BE2C (cell line): ENCODE measurements around the gene POTEG. TPM values are rescaled to one million over a fixed set of nuclear protein-coding genes. Genes with fewer than 3 reads are reported as not detected.
"Not testable (repeated sequence)": the region's sequence is repeated elsewhere in the genome, so short reads cannot be mapped to it uniquely, and the experiment has no call there.

ENCODE experiments used
- DNase-seq: peaks from one replicate; pipeline ENCODE4 v3.0.0-alpha.2; 2020
- H3K27me3 ChIP-seq: fragments of 250-450 bp; sonication (Bioruptor Pico); 2 replicates; pipeline ENCODE4 v1.5.1; 2020; ENCODE audit warnings: mild to moderate bottlenecking
- H3K36me3 ChIP-seq: fragments of 250-450 bp; sonication (Bioruptor Pico); 2 replicates; pipeline ENCODE4 v1.5.1; 2020; ENCODE audit warnings: mild to moderate bottlenecking
- H3K4me1 ChIP-seq: fragments of 250-450 bp; sonication (Bioruptor Pico); 2 replicates; pipeline ENCODE4 v1.5.1; 2020
- H3K4me3 ChIP-seq: 2 replicates; pipeline ENCODE4 v1.5.1; 2011; ENCODE audit warnings: low read depth, low read length
- H3K9me3 ChIP-seq: fragments of 250-450 bp; sonication (Bioruptor Pico); 2 replicates; pipeline ENCODE4 v1.5.1; 2020
- polyA plus RNA-seq: library from polyadenylated mRNA; unstranded; fragments of >200 nt; gene quantifications from one replicate; pipeline ENCODE4 v1.2.1, GENCODE V29; 2012; ENCODE audit warnings: low read depth, missing spikeins; ENCODE audit not compliant: insufficient read length, insufficient read depth

POTEG gene
- 0.45 TPM for polyA plus RNA-seq

- not testable (repeated sequence) for H3K27me3 ChIP-seq, H3K4me1 ChIP-seq
Measured at GRCh38 chr14:19434241-19434640, at the start of gene POTEG. POTEG (minus strand) TSS chr14:19434341; CDS start chr14:19434289, 52 bp downstream.

GRCh38 chr14:19482093-19482492 is 48.0 kb upstream of the POTEG start:
- H3K4me3 ChIP-seq, H3K9me3 ChIP-seq, H3K36me3 ChIP-seq, H3K4me1 ChIP-seq, DNase-seq, H3K27me3 ChIP-seq: not testable (repeated sequence)

More at GRCh38 chr14:19434241-19434640, at the start of gene POTEG:
- not testable (repeated sequence) for H3K36me3 ChIP-seq, H3K4me3 ChIP-seq, H3K9me3 ChIP-seq, DNase-seq

- not testable (repeated sequence) for H3K27me3 ChIP-seq, H3K4me3 ChIP-seq, H3K36me3 ChIP-seq, H3K4me1 ChIP-seq, DNase-seq, H3K9me3 ChIP-seq
Measured at GRCh38 chr14:19481421-19481820, 47.3 kb upstream of the POTEG start.

- H3K36me3 ChIP-seq, H3K9me3 ChIP-seq, H3K4me3 ChIP-seq, DNase-seq, H3K4me1 ChIP-seq, H3K27me3 ChIP-seq: not testable (repeated sequence)
Measured at GRCh38 chr14:19480491-19480890, 46.4 kb upstream of the POTEG start.

GRCh38 chr14:19445761-19446160 is 11.6 kb upstream of the POTEG start:
- not testable (repeated sequence) for H3K27me3 ChIP-seq, H3K4me1 ChIP-seq, DNase-seq, H3K9me3 ChIP-seq, H3K4me3 ChIP-seq, H3K36me3 ChIP-seq

GRCh38 chr14:19439826-19440225 is 5.7 kb upstream of the POTEG start:
- not testable (repeated sequence) for H3K36me3 ChIP-seq, H3K27me3 ChIP-seq, H3K4me1 ChIP-seq, DNase-seq, H3K4me3 ChIP-seq, H3K9me3 ChIP-seq

- H3K9me3 ChIP-seq, H3K4me3 ChIP-seq, DNase-seq, H3K27me3 ChIP-seq, H3K36me3 ChIP-seq, H3K4me1 ChIP-seq: not testable (repeated sequence)
Measured at GRCh38 chr14:19439219-19439618, 5.1 kb upstream of the POTEG start.

- H3K4me1 ChIP-seq, DNase-seq: not testable (repeated sequence)
Measured at GRCh38 chr14:19437126-19437443, 2.9 kb upstream of the POTEG start.

GRCh38 chr14:19436311-19437125 is 2.4 kb upstream of the POTEG start:
- not testable (repeated sequence) for H3K36me3 ChIP-seq, H3K27me3 ChIP-seq, H3K4me1 ChIP-seq, DNase-seq, H3K9me3 ChIP-seq, H3K4me3 ChIP-seq

More at GRCh38 chr14:19437126-19437443, 2.9 kb upstream of the POTEG start:
- not testable (repeated sequence) for H3K36me3 ChIP-seq, H3K4me3 ChIP-seq, H3K27me3 ChIP-seq, H3K9me3 ChIP-seq

- not testable (repeated sequence) for H3K36me3 ChIP-seq, DNase-seq, H3K9me3 ChIP-seq, H3K4me3 ChIP-seq, H3K27me3 ChIP-seq, H3K4me1 ChIP-seq
Measured at GRCh38 chr14:19435852-19436251, 1.7 kb upstream of the POTEG start.

- H3K4me1 ChIP-seq, H3K27me3 ChIP-seq, H3K4me3 ChIP-seq, H3K36me3 ChIP-seq, H3K9me3 ChIP-seq, DNase-seq: not testable (repeated sequence)
Measured at GRCh38 chr14:19434891-19435290, 750 bp upstream of the POTEG start.

- not testable (repeated sequence) for H3K9me3 ChIP-seq, DNase-seq, H3K4me1 ChIP-seq, H3K27me3 ChIP-seq, H3K4me3 ChIP-seq, H3K36me3 ChIP-seq
Measured at GRCh38 chr14:19433765-19434164, 376 bp downstream of the POTEG start.

- H3K27me3 ChIP-seq, H3K4me1 ChIP-seq, H3K4me3 ChIP-seq, DNase-seq, H3K36me3 ChIP-seq, H3K9me3 ChIP-seq: not testable (repeated sequence)
Measured at GRCh38 chr14:19408519-19408918, 25.6 kb downstream of the POTEG start.

GRCh38 chr14:19402097-19402496 is 32.0 kb downstream of the POTEG start:
- not testable (repeated sequence) for H3K27me3 ChIP-seq, DNase-seq, H3K9me3 ChIP-seq, H3K4me3 ChIP-seq, H3K4me1 ChIP-seq, H3K36me3 ChIP-seq

GRCh38 chr14:19394727-19395126 is 39.4 kb downstream of the POTEG start:
- not testable (repeated sequence) for H3K4me1 ChIP-seq, H3K36me3 ChIP-seq, H3K27me3 ChIP-seq, DNase-seq, H3K4me3 ChIP-seq, H3K9me3 ChIP-seq

GRCh38 chr14:19390230-19390629 is 43.9 kb downstream of the POTEG start:
- not testable (repeated sequence) for H3K36me3 ChIP-seq, DNase-seq, H3K4me3 ChIP-seq, H3K9me3 ChIP-seq, H3K27me3 ChIP-seq, H3K4me1 ChIP-seq

- not testable (repeated sequence) for H3K27me3 ChIP-seq, DNase-seq, H3K4me3 ChIP-seq, H3K9me3 ChIP-seq, H3K4me1 ChIP-seq, H3K36me3 ChIP-seq
Measured at GRCh38 chr14:19388741-19389140, 45.4 kb downstream of the POTEG start.
